ENCODE results near the gene AKAP6.

AKAP6 gene

DNA sequence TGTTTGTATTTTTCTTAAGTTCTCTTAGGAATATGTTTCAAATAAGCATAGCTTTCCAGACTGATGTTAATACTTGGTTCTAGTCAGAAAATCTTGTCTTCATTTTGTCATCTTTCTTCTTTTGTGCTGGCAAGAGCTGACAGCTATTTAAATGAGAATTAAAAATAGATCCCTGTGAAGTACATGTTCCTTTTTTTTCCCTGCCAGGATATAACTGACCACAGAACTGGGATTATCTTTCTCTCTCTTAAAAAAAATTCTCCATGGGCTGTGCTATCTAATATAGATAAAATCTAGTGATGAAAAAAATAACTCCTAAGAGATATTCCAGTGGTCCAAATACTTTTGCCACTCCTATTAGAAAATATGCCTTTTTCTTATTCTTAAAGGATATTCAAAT is 163.4 kb downstream of the AKAP6 start:
- DNase-seq = no peak

DNA sequence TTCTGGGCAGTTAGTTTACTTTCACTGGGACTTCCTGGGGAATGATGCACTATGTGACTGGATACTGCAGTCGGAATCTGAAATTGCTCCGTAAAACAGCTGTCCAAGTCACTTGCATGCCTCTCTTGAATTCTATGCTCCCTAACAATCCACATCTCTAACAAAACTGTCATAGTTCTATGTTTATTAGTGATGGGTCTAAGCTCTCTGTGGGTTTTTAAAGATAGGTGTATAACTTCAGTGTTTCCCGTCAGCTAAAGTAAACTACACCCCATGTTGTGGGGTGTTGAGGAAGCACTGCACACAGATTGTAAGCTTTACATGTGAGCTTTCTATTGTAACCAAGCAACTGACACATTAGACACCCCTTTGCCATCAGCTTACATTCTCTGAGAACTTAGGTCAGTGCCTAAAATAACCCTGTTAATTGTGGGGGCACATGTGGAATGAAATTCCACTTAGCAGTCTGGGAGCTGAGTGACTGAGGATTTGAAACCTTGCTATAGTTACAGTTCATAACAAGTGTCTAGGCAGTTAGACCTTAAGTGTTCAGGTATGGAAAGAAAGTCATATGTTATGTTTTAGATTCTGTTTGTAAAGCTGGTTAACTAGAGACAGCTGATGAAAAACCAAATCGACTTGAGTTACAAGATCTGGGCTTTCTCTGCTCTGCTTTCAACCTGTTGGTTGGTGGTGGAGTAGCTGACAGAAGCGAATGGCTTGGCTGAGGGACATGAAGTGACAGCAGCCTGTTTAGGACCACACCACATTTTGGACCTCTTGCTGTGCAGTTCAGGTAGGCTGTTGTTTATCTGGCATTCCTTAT is 165.7 kb downstream of the AKAP6 start:
- DNase-seq = no peak

DNA sequence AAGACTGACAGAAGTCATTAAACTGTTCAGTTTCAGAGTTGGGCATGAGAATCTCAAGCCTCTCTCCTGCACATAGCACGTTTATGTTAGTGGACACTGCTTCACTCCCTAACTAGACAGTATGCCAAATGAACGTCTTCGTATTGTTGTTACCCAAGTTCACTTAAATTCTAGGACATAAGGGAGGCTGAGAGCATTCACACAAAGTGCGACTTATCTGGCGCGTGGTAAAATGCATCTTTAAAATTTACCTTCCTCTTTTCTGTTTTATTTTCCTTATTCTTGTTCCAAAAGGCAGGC is 166.3 kb downstream of the AKAP6 start:
- DNase-seq = no peak

DNA sequence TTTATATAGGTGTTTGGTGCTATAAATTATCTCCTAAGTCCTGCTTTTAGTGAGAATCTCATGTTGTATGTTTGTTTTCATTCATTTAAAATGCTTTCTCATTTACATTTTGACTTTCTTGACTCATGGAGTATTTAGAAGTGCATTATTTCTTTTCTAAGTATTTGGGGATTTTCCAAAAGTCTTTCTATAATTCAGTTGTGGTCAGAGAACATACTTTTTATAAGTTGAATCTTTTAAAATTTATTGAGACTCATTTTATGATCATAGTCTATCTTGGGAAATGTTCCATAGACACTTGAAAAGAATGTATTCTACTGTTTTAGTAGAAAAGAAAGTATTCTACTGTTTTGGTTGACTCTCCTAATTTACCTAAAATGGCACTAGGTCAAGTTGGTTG is 168.2 kb downstream of the AKAP6 start:
- no peak for DNase-seq

DNA sequence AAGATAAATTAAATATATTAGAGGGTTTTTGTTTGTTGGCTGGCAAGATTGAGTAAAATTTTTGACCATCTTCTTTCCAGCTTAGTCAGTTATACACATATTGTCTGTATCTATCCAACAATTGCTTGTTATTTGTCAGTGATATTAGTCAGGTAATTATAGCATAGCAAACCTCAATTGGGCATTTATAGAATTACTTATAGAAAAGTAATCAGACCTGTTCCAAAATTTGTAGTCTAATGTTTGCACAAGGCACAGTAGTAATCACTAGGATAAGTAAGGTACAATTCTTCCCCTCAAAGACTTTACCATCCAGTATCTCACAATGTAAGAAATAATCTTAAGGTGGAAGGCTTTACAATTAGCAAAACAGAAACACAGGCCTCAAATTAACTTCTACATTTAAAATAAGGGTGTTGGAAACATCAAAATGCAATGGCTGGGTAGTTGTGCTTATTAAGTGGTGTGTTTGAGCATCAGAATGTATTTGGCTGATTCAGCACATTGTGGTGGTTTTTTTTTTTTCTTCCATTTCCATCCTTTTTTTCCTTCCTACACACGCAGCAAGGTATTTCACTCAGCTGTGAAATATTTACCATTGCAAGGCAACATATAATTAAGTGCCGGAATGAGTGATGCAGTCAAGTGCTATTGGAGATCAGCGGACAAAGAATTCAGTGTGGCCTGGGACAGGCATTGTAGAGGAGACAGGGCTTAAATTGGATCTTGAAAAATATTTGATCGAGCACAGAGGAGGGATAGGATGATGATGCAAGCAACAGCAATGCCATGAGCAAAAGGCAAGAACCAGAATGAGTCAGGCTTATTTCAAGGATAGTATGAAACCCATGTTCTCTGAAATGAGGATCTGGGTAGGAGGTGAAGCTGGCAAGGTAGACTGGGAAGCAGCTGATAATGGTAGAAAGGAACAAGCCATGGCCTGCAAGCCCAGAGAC is 178.2 kb downstream of the AKAP6 start:
- no peak for DNase-seq

DNA sequence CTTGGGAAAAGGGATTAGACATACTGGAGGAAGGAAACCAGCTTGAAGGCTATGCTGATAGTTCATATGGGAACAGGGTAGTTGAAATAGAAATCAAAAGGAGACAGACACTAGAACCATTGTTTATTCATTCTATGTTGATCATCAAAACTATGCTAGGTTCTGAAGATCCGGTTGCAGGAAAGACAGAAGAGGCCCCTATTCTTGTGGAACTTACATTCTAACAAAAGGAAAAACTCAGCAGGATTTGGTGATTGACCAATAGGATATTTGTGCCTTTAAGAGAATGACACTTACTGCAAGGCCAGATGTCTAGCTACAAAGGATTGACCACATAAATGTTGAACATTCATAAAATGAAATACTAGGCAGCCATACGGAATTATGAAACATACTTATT is 179.2 kb downstream of the AKAP6 start:
- DNase-seq = no peak

DNA sequence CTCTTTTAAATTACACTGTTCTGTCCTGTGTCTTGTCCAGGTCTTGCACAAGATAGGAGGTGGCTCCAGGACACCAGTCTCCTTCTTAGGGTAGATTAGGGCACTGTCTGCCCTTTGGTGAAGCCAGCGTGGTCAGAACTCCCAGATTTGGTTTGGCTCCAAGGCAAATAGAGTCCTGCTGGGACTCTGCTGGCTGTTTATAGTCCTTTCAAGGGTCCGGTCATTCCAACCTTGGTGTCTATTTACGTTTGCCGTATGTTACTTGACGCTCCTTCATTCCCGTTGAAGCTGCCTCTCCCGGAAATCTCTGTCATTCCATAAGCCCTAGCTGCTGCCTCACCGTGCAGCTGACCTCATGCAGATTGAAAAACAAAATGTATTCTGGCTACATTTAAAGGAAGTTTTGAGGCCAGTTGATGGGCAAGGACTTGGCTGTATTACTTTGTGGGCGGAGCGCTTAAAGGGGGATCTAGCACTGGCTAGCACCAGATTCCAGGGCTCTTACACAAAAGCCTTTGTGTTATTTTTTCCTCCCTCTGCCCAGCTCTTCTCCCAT is 180.6 kb downstream of the AKAP6 start:
- no peak for DNase-seq

DNA sequence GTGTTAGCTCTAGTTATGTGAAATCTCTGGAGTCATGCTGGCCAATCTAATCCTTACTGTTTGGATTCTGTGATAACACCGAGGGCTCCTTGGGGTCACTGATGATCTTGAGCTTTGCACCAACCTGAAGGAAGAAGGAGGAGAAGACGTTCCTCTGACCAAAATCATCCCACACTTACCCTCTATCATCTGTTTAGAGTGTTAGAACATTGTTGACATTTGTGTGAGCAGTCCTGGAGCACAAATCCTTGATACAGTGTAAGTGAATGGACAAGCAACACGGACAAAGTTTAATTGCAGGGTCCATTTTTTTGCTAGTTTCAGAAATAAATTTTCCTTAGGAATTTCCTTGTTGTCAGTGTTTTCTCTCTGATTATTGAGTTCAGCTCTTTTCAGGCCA is 181.7 kb downstream of the AKAP6 start:
- DNase-seq = no peak

DNA sequence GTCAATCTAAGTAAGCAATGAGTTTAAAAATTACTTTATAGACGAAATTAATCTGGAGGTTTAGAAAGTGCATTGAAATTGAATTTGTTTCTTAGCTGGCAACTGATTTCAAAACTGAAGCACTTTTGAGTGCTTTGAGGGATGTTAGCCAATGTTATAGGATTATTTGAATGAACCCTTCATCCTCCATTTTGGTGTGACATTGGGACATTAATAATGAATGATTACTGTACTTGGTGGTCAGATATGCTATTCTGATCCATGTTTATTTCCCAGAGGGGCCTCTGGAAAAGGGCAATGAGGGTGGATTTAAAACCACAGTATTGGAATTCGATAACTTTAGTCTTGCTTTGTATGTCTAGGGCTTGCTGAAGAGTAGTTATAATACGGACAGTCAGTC is 183.2 kb downstream of the AKAP6 start:
- DNase-seq = no peak

DNA sequence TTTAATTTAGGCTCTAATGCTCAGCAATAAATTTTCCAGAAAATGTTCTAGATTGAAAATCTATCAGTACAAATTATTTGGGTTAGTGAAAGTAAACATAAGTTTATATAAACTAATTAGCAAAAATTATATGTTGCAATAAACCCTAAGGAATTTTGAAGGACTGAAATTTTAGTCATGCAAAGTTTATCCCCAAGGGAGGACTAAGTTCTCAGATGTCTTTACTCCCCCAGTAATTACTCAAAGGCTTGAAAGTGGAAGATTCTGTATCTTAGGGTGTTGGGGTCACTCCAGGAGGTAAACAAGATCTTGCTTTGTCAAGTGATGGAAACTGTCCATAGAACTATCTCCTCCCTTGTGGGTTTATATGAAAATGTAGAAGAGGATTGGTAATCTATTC is 183.7 kb downstream of the AKAP6 start:
- no peak for DNase-seq

DNA sequence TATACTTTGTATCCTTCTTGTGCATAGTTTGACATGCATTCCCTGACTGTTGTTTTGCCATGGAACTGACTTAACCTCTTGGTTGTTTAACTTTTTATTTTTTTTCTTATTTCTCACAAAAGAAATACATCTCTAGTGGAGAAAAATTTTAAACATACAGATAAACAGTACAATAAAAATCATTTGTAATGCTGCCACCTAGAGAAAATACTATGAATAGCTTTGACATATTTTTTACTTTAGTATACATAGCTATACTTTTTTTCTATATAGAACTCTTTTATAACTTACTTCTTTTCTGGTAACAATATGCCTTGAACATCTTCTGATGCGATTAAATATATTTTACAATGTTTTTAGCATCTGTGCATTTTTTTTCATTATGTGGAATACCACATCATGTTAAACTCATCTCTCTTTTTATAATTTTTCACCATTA is 184.5 kb downstream of the AKAP6 start:
- no peak for DNase-seq

DNA sequence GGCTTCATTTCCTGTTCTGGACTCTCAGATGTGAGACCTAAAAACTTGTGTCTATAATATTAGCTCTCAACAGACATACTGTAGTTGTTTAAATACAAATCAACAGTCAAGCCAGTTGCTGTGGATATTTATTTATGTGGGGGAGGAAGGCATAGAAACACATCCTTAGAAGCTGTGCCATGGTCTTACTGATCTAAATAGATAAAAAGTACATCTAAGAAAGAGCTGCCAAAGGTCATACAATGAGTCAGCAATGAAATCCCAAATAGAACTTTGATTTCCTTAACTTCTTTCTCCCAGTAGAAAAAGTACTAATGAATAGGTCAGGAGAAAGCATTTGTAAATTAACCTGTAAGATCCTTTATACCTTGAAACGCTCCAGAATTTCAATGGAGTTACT is 185.1 kb downstream of the AKAP6 start:
- DNase-seq = no peak

DNA sequence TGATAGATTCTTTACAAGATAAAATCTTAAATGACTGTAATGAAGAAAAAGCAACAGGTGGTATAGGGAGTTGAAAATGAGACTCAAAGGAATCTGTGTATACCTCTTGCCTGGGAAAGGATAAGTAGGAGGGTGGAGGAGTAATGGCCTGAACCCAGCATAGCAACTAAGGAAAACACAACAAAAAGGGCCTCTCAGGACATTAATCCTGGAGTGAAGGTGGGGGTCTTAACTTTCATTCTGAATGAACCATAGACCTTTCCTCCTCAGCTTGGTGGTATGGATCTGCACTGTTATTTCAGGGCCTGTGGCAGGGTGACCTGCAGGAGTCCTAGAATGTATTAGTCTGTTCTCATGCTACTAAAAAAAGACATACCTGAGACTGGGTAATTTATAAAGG is 185.6 kb downstream of the AKAP6 start:
- DNase-seq = no peak

DNA sequence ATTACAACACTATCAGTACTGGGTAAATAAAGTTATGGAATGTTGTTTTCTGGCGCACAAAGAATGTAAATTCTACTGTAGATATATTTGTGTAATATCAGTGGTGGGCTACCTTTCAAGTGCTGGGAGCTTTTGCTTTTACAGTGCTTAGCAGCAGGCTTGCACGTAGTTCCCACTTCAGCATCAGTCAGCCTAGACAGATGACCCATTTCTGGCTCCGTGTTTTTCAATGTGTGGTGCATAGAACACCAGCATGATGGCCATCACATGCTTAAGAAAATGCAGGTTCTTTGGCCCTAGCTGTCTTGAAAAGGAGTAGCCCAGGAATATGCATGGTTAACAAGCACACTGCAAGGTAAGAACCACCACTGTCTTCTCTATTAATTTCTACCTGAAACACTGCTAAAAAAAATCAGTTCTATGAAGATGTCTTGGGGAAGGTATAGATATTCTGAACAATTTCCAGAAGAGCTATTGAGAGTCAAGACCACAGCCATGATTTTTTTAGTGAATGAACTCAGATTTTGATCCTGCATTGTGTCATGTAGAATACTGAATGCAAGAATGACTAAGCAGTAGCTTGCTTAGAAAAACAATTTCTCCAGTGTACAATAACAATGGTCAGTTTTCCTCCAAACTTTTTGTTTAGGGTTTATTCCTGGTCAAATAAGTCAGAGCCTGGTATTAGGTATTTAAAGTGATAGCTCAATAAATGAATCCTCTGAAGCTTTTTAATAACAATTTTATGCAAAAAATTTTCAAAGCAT is 195.7 kb downstream of the AKAP6 start:
- no peak for DNase-seq

DNA sequence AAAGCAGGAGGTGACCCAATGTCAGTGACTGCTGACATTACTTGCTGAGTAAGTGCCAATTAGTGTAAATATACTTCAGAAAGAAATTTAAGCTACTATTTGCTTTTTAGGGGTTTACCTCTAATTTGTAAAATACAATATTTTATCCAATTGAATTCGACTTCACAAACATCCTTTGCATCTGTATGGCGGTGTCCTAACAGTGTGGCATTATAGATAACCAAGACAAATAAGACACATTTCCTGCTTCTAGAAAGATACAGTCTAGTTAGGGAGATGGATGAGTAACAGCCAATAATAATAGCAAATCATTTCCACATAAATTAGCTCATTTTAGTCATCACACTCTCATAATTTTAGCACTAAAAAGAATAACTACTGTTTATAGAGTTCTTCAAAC is 196.5 kb downstream of the AKAP6 start:
- DNase-seq = no peak

DNA sequence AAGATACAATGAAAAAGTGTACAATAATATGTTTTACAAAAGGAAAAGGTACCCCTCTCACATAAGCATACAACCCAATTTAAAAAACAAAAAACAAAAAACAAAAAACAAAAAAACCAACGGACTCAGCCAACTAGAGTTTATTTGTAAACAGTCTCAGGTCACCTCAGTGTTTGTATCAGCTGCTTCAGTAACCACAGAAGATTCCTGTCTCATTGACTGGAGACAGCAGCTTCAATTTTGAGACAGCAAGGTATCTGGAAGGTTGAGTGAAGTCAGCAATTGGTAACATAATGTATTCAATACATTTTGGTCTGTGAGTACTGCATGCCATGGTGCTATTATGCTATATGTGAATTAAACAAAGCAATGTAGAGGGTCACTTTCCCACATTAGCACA is 201.7 kb downstream of the AKAP6 start:
- no peak for DNase-seq

DNA sequence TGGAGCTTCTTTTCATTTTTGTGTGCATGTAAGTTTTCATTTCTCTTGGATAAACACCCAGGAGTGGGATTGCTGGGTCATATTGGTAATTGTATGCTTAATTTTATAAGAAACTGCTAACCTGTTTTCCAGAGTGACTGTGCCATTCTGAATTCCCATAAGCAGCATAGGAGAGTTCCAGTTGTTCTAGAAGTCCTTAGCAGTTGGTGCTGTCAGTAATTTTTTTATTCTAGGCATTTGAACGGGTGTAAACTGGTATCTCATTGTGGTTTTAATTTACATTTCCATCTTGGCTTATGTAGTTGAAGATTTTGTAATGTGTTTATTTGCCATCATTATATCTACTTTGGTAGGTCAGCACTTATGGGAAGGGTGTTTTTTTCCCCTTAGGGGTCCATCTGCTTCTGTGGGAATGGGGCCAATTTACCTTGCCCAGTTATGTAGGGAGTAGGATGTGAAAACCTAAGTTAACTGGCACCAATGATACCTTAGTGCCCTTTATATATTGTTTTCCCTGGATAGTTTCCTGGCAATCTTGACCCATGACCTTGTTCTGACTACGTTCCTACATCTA is 202.9 kb downstream of the AKAP6 start:
- no peak for DNase-seq

DNA sequence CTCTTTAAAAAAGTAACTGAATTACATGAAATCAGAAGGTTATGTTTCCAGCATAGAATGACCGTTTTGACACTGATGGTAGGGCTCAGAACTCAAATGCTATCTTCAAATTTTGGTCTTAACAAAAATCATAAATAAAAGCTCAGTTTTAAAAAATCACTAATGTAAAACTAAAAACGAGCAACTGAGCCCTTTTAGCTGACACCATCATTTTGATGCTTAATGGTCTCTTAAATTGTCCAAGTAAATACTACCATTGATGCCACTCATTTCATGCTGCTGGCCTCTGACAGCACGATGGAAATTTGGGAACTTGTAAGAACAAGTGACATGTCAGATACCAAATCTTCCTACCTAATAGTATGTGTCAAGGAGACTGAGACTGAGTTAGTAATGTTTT is 205.0 kb downstream of the AKAP6 start:
- DNase-seq = no peak

DNA sequence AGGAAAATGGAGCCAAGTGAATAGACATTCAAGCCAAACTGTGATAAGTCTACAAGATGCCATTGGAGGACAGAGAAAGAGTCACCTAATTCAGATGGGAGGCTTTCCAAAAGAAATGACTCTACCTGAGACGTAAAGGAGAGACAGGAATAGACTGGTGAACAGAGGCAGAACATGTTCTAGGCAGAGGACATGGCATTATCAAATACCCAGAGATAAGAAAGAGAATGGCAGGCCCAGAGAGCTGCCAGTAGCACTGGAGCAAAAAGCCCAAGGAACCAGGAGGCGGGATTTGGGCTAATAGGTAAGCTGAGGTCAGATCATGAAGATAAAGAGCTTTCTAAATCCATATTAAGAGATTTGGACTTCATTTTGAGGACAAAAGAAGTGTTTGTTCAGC is 207.1 kb downstream of the AKAP6 start:
- DNase-seq = no peak

DNA sequence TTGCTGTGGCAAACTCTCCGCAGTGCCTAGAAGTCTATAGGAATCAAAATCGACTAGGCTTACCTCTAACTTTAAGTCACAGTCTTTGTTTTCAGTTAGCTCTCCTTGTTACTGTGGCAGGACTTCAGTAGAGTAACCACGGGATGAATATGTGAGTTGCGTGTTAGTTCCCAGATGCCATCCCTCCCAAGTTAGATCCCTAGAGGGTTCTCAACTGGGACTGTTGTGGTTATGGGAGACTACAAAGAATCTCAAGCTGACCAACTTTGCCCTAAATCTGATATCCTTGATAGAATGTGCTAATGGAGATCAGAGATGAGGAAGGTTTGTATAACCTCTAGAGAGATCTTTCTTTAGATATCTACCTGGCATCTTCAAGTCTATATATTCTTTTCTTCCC is 208.1 kb downstream of the AKAP6 start:
- DNase-seq = no peak

DNA sequence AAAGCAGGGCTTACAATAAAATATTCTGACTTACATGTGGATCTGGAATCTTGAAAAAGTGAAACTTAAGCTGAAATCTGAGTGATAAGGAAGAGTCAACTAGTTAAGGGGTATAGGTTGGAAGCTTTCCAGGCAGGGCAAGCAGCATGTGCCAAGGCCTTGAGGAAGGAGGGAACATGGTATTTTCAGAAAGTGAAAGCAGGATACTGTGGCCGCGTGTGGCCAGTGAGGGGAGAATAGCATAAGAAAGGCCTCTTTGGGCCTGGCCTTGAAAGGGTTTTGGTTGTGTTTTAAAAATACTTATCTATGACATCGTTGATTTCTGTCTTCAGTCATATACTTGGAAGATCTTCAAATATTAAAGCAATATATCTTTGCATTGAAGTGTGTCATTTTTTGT is 213.4 kb downstream of the AKAP6 start:
- DNase-seq = no peak

DNA sequence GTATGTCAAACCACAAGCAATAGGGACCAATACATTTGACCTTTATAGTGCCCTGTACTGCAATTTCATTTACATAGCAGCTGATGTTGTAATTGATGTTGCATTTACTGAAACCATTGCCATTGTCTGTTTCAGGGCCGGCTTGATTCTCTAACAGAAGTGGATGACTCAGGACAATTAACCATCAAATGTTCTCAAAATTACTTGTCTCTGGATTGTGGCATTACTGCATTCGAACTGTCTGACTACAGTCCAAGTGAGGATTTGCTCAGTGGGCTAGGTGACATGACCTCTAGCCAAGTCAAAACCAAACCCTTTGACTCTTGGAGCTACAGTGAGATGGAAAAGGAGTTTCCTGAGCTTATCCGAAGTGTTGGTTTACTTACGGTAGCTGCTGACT is 216.0 kb downstream of the AKAP6 start:
- DNase-seq = no peak
